Fibroblast of lung (primary cell): ENCODE measurements around the gene AQP5.

ENCODE experiments used
- CTCF ChIP-seq, 2 donors: IDR thresholded peaks in 1 of 2; conservative IDR thresholded peaks in 1 of 2; 1 replicate in 1 of 2; 2 replicates in 1 of 2; pipeline ENCODE4 v1.5.1; 2011 to 2012; ENCODE audit warnings: low read length in 2 of 2, control low read depth in 1 of 2, inconsistent platforms in 1 of 2, low read depth in 1 of 2, mild to moderate bottlenecking in 1 of 2
- EZH2 ChIP-seq: IDR thresholded peaks from 2 replicates; pipeline ENCODE4 v1.5.1; 2012; ENCODE audit warnings: low read length, control low read depth, mild to moderate bottlenecking; ENCODE audit errors: missing control alignments

- TF ChIP-seq CTCF (conservative IDR thresholded peaks at IDR 0.05 in 1 of 2, IDR thresholded peaks at IDR 0.05 in 1 of 2; ENCODE audit: low read depth in 1 of 2, low read length in 2 of 2) (no peak), EZH2 (no peak)
These were observed 52.7 kb downstream of the AQP5 start for GRCh38 chr12:50014342-50014741.
